ENCODE measurements around the gene URI1.
"Not testable (repeated sequence)": the region's sequence is repeated elsewhere in the genome, so short reads cannot be mapped to it uniquely, and the experiment has no call there.

The URI1 gene

DNA sequence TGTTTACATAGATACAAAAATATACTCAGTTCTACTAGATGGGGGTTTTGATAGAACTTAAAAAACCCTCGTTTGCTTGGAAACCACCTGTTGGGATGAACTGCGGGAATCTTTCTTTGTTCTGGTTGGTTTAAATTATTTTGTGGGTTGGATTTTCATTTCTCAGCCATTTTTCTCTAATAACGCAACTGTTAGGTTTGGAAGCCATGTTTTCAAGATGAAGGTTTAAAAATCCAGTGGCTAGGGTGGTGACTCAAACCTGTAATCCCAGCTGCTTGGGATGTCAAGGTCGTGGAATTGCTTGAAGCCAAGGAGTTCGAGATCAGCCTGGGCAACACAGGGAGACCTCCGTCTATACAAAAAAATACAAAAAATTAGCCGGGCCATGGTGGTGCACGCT, 1.6 kb downstream of the URI1 start:
- DNase-seq, result no peak

DNA sequence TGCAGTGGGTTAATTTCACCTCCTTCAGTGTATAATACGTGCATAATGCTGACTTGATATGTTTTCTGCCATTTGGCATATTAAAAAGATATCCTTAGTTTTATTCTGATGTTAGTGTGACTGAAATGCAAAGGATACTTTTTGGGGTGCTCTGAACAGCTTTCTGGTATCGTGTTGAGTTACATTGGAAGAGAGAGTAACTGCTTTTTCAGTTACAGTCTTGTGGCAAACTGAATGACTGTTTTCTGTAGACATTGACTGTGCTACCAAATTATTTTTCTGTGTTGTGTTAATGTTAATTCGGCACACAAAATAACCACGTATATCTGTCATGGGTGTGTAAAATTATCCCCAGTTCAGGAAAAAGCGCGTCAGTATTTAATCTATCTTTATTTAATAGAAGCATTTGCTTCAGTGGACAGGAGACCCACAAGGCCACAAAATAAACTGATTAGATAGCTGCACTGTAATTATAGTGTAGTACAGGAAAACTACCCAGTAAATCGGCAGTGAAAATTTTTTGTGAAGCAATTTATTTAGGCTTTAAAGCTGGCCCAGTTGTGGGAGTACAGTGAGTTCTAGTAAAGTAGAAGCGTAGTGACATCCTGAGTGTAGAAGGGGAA, 2.5 kb downstream of the URI1 start:
- DNase-seq, result no peak

DNA sequence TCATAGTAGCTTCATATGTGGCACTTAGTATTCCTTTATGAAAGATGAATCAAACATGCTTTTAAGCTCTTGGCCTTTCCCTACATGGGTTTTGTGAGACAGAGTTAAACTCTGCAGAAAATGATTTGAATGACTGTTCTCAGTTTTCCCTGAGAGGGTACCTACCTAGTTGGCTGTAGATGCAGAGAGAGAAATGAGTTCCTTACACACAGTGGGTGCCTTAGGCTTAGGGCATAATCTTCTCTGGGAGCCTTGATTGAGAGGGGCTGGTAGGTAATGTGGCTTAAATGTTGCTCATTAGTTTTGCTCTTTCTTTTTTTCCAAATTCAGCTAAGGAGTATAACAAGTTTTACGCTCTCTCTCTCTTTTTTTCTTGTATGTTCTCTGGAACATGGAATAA, 3.0 kb downstream of the URI1 start:
- no peak for DNase-seq

DNA sequence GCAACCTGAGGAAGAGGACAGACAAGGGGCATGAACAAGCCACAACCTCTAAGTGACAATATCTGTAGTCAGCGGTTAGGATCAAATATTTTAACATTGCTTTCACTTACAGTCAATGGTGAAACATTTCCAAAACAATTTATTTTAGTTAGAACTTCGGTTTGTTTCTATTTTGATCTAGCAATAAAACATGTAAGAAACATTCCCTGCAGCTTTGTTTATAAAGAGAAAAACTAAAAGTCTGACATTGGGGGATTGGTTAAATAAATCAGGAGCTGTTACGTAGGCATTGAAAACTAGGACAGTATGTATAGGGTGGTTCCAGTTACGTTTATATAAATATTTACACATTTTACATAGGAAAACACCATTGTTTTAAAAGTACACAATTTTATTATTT, 3.4 kb downstream of the URI1 start:
- DNase-seq, result no peak

DNA sequence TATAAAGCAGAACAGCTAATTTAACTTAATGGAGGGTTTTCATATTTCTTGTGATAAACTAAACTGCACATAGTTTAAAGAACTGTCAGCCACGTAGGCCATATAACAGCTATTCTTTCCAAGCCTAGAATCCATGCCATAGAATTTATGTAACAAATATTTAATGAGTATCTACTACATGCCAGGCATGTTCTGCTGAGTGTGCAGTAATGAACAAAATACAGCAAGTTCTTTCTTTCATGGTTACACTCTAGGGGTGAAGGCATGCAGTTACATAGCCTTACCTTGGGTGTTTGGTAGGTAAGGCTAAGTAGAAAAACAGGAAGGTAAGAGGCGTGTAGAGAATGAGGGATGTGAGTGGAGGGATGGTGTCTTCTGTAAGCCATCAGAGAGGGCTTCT, 4.6 kb downstream of the URI1 start:
- DNase-seq, result no peak

DNA sequence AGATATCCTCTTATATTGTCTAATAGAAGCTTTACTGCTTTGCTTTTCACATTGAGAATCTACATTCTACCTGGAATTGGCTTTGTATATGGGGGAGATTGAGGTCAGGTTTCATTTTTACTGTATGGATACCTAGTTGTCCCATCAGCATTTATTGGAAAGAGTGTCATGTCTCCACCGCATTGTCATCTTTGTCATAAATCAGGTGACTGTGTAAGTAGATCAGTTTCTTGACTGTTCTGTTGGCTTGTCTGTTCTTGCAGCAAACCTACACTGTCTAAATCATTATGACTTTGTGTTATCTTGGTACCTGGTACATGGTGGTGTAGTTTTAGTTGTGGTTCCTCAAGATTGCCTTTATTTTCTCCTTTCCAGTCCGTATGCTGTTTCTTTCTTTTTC, 5.8 kb downstream of the URI1 start:
- no peak for DNase-seq

DNA sequence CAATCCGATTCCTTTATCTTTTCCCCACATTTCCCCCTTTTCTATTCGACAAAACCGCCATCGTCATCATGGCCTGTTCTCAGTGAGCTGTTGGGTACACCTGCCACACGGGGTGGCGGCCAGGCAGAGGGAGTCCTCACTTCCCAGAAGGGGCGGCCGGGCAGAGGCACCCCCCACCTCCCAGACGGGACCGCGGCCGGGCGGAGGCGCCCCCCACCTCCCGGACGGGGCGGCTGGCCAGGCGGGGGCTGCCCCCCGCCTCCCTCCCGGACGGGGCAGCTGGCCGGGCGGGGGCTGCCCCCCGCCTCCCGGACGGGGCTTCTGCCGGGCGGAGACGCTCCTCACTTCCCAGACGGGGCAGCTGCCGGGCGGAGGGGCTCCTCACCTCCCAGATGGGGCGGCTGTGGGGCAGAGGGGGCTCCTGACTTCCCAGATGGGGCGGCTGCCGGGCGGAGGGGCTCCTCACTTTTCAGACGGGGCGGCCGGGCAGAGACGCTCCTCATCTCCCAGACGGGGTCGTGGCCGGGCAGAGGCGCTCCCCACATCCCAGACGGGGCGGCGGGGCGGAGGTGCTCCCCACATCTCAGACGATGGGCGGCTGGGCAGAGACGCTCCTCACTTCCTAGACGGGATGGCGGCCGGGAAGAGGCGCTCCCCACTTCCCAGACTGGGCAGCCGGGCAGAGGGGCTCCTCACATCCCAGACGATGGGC, 6.9 kb downstream of the URI1 start:
- DNase-seq, result not testable (repeated sequence)

DNA sequence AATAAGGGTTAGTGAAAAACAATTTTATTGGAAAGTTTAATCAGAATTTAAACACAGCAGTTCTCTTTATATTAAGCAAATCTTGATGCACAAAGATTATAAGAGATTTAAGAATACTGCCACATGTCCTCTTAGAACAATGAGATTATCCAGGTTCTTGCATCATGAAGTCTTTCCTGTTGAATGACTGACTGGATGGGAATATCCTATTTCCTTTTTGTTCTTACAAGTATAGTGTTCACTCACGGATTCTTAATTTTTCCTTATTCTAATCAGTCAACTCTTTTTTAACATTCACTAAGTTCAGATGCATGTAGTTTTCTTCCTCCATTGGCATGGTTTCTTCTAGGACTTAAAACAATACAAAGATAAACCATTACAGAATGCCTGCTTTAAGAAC, 10.1 kb downstream of the URI1 start:
- DNase-seq, result no peak

DNA sequence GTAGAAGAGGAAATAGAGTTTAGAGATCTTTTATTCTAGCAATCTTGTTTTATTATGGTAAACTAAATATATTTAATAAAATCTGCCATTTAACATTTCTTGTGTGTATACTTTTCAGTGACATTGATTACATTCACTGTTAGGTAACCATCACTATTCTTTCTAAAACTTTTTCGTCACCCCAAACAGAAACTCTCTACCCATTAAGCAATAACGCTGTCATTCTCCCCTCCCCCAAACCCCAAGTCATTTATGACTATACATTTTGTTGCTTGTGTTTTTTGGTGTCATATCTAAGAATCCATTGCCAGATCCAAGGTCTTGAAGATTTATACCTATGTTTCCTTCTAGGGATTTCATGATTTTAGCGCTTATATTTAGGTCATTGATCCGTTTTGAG, 10.6 kb downstream of the URI1 start:
- DNase-seq, result no peak

DNA sequence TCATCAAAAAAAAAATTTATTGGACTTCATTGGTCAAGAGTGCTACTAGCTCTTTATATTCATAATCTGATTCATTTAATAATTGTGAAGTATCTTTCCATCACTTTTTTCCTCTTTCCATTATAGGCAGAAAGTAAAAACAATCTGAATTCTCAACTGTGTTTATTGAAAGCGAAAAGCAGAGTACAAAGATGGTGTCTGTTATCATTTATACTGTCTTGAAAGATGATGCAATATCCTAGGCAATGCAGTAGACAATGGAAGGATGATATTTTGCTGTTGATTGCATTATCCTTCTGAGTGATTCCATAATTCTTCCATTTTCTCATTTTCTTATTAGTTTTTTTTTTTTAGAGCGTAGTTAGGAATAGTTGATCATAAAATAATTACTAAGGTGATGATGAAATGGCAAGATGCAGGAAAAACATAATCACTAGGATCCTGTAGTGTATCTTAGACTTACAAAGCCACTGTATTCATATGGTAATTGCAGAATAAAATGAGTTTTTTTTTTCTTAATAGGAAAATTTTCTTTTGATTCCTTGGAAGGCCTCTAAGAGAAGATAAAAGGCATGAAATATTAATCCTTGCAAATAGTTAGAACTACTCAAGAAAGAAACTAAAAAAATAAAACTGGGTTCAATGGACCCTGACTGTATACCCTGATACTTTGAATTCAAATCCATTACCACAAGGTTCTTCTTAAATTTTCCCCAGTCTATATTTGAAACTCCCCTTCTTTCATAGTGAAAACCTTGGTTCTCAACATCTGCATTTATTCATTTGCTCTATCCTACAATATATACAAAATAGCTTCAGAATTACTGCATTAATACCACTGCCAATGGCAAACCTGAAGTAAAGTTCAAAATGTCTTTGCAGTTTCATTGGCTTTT, 11.6 kb downstream of the URI1 start:
- DNase-seq, result no peak

DNA sequence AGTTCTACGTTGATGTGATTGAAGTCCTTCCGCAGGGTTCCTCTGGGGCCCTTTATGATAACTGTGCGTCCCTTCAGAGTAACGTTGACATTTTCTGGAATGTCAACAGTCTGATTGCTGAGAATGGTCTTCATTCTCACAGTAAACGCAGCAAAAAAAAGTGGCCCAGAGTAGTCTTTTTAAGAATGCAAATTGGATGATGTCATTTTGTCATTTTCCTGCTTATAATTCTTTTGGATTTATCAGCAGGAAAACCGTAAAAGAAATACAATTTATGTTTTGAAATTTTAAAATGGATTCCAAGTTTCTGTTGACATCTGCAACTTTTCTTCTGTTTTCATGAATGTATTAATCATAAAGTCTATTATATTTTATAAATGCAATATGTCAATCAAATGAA, 14.8 kb downstream of the URI1 start:
- no peak for DNase-seq

DNA sequence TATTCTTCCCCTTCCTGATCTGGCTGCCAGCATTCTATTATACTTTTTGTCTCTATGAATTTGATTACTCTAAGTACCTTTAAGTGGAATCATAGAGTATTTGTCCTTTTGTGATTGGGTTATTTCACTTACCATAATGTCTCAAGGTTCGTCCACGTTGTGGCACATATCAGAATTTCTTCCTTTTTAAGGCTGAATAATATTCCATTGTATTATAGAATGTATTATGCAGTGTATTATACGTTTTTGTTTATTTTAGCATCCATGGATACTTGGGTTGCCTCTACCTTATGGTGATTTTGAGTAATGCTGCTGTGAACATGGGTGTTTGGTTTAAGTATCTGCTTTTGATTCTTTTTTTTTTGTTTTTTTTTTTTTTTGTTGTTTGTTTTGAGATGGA, 19.3 kb downstream of the URI1 start:
- no peak for DNase-seq

DNA sequence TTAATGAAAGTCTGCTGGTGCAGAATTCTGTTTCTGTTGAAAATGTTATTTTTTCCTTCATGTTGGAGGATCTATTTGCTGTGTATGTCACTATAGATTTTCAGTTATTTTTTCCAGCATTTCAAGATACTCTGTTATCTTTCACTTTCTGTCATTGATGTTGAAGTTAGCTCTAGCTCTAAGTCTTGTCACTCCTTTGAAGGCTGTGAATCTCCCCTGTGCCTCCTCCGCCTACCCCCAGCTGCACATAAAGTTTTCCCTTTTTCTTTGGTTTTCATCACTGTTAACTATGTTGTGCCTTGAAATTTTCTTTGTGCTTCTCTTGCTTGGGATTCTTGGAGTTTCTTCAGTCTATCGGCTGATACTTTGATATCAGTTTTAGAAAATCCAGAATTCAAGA, 20.8 kb downstream of the URI1 start:
- no peak for DNase-seq

DNA sequence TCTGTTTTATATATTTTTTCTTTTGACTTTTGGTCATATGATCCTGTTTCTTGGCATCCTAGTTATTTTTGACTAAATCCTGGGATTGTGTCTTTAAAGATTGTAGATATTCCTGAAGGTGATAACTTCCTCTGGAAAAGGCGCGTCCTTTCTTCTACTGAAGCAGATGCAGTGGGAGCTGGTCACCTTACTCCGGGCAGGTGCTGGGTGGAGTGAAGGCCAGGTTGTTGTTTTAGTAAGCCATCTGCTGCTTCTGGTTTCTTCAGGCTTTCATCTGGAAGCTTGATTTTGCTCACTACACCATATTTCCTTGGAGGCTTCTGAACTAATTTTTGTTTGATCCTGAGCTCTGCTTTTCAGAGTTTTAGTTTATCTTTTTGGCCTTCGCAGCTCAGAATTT, 21.5 kb downstream of the URI1 start:
- no peak for DNase-seq

DNA sequence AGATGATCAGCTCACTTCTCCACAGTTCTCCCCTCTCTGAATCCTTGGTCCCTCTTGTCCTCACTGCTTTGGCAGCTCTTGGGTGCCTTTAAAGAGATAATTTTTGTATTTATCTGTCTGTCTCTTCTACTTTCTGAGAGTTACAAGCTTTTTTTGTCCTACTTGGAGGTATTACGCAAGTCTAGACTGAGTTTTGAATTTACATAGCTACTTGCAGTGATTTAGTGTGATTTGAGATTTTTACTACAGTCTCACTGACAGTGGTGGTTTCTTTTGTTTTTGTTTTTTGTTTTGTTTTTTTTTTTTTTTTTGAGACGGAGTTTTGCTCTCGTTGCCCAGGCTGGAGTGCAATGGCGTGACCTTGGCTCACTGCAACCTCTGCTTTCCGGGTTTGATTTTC, 22.1 kb downstream of the URI1 start:
- no peak for DNase-seq

DNA sequence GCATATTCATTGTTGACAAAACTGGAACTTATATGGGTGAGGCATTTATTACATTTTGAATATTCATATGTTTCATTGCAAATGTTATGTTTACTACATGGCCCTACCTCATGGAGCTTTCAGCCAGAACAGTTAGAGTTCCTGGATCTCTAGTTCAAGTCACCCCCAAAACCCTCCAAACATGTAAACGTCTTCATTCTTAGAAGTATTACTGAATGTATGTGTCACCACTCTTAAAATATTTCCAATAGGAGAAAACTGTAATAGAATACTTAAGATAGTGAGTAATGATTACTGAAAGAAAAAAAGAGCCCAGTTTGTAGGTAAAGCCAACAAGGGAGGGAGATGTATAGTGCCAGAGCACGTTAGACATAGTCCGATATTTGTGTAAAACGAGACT, 23.5 kb downstream of the URI1 start:
- no peak for DNase-seq

DNA sequence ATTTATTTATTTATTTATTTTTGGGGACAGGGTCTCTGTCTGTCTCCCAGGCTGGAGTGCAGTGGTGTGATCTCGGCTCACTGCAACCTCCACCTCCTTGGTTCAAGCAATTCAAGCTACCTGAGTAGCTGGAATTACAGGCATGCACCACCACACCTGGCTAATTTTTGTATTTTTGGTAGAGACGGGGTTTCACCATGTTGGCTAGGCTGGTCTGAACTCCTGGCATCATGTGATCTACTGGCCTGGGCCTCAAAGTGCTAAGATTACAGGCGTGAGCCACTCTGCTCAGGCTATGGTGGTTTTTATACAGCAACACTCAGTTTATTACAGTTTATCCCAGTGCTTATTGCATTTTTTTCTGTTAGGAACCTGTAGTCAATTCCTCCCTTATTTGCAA, 24.1 kb downstream of the URI1 start:
- DNase-seq, result not testable (repeated sequence)

DNA sequence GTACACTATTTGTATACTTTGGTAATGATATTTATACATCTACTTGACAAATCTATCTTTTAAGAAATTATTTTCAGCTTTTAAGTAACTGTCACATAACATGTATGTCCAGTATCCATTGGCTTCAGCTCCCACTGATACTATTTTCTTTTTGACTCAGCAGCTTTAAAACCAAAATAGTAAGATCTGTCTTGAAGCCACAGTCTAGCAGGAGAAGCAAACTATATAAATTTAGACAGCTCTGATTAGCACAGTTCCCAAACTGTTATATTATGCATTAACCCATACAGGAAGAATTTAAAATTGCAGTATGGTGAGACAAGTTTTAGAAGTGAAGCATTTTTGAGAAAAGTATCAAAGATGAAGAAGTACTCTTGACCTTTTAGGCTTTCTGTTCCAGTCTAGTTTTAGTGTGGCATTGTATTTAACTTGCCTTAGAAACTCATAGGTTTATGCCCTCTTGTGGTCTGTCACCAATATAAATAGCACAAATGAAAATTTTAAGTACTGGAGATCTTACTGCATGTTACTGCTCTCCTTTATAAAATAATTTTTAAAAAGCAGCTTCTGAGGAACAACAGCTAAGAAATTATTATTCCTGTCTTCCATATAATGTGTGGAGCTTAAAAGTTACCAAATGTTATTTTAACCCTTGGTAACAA, 24.7 kb downstream of the URI1 start:
- DNase-seq, result peak; percentile 7

DNA sequence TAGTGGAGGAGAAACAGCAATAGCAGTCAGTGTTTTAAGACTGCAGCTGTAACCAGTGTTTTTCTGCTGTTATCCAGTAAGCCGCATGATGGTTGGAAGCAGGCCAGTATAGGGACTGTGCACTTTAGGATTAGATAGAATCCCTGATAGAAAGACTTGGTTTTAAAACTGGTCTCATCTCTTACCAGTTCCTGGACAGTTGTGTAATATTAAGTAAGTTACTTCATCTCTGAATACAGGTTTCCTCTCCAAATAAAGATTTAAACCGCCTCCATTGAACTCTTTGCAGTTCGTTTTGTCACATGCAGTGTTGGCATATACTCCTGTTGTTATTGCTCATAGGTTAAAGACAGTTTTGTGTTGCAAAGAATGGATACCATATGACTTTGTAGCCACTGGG, 25.6 kb downstream of the URI1 start:
- no peak for DNase-seq

DNA sequence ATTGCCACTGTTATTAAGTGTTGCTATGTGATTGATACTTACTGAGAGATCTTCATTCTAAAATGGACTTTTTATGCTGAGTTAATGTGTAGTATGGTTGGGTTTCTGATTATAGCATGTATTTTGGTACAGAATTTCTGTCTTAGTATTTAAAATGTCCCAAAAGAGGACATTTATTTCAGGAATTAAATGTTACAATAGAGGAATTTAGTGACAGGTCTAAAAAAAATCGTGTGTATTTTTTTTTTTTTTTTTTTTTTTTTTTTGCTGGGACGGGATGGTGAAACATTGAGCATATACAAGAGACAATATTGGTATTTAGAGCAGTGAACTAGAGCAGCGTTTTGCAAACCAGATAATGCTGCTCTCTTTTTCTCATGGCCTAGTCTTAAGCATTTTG, 27.9 kb downstream of the URI1 start:
- no peak for DNase-seq

DNA sequence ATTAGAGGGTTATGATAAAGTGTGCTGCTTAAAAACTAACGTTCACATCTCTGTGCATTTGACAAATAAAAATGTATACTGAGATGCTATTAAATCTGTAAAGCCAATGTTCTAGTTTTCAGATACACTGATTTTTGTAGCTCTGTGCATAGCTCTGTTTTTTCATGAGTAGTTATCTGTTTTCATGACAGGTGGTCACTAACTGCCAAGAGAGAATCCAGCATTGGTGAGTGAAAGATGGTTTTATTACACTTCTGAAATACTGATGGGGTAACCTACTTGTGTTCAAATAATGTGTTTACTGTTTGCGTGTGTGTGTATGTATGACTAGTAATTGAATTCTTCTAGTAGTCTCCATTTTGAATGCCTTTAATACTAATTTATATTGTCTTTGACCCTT, 29.0 kb downstream of the URI1 start:
- DNase-seq, result no peak

DNA sequence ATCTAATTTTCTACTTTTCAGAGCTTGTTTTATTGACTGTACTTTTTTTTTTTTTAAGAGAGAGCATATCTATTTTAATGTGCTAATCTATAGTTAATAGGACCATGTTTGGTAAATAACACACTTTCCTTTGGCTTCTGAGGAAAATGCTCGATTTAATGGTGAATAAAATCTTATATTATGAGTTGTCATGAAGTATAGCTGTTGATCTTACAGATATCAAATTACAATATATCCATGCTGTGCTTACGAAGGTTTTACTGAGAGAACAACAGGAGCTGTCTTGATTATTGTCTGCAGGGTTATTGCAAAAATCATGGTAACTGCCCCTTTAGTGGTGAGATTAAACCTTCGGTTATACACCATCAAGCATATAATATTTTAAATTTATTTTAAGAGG, 29.6 kb downstream of the URI1 start:
- DNase-seq, result no peak

DNA sequence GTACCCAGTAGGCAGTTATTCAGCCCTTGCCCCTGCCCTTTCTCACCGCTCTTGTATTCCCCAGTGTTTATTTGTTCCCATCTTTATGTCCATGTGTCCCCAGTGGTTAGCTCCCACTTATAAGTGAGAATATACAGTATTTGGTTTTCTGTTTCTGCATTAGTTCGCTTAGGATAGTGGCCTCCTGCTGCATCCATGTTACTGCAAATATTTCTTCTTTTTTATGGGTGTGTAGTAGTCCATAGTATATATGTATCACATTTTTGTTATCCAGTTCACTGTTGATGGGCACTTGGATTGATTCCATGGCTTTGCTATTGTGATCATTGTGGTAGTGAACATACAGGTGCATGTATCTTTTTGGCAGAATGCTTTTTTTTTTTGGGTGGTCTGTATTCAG, 32.7 kb downstream of the URI1 start:
- DNase-seq, result no peak
